ENCODE results near the gene MBD3L3. TPM values are rescaled to one million over a fixed set of nuclear protein-coding genes. Genes with fewer than 3 reads are reported as not detected.

Gene MBD3L3
- total and polyA plus RNA-seq, 9 of the 15 experiments (the other 6 are each of a cell fraction or from before 2014, with no cell fraction given): not detected

DNA sequence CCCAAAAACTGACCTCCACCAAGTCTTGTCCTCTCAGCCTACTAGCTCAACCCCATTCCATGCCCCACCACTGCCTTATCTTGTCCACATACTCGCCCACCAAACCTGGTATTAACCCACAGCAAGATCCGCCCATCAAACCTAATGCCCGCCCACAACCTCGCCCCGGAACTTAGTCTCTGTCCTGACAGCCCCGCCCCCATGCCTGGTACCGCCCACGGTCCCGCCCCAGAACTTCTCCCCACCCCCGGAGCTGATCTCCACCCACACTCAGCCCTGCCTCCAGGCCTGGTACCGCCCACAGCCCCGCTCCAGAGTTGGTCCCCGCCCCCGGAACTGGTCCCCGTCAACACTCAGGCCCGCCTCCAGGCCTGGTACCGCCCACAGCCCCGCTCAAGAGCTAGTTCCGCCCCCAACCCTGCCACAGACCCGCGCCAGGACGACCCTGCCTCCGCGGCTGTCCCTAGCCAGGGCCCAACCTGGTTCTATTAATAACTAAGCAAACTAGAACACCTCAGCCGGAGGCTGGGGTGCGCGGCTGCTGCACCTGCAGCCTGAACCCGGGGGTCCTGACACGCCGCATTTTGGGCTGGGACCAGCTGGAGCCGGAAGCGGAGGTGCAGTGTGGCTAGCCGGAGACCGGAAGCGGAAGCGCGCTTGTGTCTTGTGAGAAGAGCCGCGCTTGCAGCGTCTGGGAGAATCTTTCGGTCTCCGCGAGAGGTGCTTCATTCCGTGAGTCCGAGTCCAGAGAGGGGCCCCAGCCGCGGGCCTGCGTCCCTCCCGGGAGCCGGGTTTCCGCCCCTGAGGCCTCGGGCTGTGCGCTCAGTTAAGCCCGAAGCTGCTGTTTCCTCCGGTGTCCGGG lies 10.8 kb upstream of the MBD3L3 start, which contains the start of gene ZNF557 (continued):
- TF ChIP-seq NR2F6 (CRISPR knock-in tag; IDR thresholded peaks at IDR 0.05) (no peak), ZNF830 (CRISPR knock-in tag; IDR thresholded peaks at IDR 0.05) (0 out of 2 replicates have a peak, but pooled peaks have one; percentile 64), TCF7 (IDR thresholded peaks at IDR 0.05; ENCODE audit: borderline replicate concordance) (no peak), CXXC5 (CRISPR knock-in tag; IDR thresholded peaks at IDR 0.05) (peak; percentile 51), TEAD4 (IDR thresholded peaks at IDR 0.05; ENCODE audit: low read length) (no peak), TEAD4 (CRISPR knock-in tag; IDR thresholded peaks at IDR 0.05; ENCODE audit: borderline replicate concordance) (no peak; the same call in 1 of the 2 replicates), MNT (conservative IDR thresholded peaks at IDR 0.05) (peak; percentile 82 to 93), POLR2AphosphoS5 (IDR thresholded peaks at IDR 0.05; ENCODE audit: control insufficient read depth, insufficient read depth, low read depth, low read length) (peak; percentile 64), HCFC1 (IDR thresholded peaks at IDR 0.05; ENCODE audit: low read depth, low read length) (peak; percentile 58; the same call in 1 of the 2 replicates), CC2D1A (IDR thresholded peaks at IDR 0.05) (no peak)
- TF ChIP-seq, protein P1, sequence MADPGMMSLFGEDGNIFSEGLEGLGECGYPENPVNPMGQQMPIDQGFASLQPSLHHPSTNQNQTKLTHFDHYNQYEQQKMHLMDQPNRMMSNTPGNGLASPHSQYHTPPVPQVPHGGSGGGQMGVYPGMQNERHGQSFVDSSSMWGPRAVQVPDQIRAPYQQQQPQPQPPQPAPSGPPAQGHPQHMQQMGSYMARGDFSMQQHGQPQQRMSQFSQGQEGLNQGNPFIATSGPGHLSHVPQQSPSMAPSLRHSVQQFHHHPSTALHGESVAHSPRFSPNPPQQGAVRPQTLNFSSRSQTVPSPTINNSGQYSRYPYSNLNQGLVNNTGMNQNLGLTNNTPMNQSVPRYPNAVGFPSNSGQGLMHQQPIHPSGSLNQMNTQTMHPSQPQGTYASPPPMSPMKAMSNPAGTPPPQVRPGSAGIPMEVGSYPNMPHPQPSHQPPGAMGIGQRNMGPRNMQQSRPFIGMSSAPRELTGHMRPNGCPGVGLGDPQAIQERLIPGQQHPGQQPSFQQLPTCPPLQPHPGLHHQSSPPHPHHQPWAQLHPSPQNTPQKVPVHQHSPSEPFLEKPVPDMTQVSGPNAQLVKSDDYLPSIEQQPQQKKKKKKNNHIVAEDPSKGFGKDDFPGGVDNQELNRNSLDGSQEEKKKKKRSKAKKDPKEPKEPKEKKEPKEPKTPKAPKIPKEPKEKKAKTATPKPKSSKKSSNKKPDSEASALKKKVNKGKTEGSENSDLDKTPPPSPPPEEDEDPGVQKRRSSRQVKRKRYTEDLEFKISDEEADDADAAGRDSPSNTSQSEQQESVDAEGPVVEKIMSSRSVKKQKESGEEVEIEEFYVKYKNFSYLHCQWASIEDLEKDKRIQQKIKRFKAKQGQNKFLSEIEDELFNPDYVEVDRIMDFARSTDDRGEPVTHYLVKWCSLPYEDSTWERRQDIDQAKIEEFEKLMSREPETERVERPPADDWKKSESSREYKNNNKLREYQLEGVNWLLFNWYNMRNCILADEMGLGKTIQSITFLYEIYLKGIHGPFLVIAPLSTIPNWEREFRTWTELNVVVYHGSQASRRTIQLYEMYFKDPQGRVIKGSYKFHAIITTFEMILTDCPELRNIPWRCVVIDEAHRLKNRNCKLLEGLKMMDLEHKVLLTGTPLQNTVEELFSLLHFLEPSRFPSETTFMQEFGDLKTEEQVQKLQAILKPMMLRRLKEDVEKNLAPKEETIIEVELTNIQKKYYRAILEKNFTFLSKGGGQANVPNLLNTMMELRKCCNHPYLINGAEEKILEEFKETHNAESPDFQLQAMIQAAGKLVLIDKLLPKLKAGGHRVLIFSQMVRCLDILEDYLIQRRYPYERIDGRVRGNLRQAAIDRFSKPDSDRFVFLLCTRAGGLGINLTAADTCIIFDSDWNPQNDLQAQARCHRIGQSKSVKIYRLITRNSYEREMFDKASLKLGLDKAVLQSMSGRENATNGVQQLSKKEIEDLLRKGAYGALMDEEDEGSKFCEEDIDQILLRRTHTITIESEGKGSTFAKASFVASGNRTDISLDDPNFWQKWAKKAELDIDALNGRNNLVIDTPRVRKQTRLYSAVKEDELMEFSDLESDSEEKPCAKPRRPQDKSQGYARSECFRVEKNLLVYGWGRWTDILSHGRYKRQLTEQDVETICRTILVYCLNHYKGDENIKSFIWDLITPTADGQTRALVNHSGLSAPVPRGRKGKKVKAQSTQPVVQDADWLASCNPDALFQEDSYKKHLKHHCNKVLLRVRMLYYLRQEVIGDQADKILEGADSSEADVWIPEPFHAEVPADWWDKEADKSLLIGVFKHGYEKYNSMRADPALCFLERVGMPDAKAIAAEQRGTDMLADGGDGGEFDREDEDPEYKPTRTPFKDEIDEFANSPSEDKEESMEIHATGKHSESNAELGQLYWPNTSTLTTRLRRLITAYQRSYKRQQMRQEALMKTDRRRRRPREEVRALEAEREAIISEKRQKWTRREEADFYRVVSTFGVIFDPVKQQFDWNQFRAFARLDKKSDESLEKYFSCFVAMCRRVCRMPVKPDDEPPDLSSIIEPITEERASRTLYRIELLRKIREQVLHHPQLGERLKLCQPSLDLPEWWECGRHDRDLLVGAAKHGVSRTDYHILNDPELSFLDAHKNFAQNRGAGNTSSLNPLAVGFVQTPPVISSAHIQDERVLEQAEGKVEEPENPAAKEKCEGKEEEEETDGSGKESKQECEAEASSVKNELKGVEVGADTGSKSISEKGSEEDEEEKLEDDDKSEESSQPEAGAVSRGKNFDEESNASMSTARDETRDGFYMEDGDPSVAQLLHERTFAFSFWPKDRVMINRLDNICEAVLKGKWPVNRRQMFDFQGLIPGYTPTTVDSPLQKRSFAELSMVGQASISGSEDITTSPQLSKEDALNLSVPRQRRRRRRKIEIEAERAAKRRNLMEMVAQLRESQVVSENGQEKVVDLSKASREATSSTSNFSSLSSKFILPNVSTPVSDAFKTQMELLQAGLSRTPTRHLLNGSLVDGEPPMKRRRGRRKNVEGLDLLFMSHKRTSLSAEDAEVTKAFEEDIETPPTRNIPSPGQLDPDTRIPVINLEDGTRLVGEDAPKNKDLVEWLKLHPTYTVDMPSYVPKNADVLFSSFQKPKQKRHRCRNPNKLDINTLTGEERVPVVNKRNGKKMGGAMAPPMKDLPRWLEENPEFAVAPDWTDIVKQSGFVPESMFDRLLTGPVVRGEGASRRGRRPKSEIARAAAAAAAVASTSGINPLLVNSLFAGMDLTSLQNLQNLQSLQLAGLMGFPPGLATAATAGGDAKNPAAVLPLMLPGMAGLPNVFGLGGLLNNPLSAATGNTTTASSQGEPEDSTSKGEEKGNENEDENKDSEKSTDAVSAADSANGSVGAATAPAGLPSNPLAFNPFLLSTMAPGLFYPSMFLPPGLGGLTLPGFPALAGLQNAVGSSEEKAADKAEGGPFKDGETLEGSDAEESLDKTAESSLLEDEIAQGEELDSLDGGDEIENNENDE (IDR thresholded peaks at IDR 0.05; ENCODE audit: low read depth, low read length): no peak
- TF ChIP-seq, protein P2, sequence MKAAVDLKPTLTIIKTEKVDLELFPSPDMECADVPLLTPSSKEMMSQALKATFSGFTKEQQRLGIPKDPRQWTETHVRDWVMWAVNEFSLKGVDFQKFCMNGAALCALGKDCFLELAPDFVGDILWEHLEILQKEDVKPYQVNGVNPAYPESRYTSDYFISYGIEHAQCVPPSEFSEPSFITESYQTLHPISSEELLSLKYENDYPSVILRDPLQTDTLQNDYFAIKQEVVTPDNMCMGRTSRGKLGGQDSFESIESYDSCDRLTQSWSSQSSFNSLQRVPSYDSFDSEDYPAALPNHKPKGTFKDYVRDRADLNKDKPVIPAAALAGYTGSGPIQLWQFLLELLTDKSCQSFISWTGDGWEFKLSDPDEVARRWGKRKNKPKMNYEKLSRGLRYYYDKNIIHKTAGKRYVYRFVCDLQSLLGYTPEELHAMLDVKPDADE (conservative IDR thresholded peaks at IDR 0.05; ENCODE audit: control insufficient read depth, low read depth, low read length): peak; percentile 74; the same call in 1 of the 2 replicates

Measured in K562 (cell line).